ENCODE results near the gene MAP3K10. TPM values are rescaled to one million over a fixed set of nuclear protein-coding genes. Genes with fewer than 3 reads are reported as not detected.

Gene MAP3K10
- total and polyA plus RNA-seq, 9 of the 15 experiments (the other 6 are each of a cell fraction or from before 2014, with no cell fraction given), result 0.01 to 8.0 (median 2.7) TPM; not detected in 1

DNA sequence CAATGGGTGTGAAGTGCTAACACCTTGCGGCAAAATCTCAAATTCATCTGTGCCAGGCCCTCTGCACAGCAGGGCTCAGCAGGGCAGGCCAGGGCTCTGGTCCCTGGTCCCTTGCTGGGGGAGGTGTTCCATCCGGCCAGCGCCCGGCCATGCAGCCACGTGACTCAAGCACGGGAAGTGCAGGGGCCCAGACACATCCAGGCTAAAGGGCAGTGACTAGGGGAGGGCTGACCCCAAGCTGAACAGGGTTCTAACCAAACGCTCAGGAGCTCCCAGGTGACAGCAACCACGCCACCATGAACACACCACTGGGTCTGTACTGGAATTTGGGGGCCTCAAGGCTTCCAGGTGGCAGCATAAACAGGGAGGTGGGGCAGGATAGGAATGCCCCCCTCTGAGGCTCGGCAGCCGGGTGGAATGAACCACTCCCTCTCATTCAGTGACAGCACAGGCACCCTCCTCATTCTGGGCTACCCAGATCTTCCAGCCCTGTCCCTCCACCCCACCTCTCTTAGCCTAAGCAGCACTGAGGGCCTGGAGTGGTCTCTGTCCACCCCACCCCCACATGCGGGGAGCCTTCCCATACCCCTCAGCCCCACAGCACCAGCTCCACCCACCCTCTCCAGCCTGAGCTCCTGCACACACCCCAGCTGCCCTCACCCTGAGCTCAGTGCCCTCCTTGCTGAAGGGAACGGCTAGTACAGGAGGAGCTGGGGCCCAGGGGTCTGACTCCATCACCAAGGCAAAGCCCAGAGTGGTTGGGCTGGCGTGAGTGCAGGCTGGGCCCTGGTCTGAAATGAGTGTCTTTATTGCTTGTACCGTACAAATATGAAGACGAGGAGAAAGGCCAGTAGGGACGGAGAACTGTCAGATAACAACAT is 40.6 kb downstream of the MAP3K10 start:
- Histone ChIP-seq H3K4me3 (no peak overlapping the region; the same call in 1 of the 2 replicates), H3K9ac (ENCODE audit: insufficient read depth in 1 of 2, low read depth in 2 of 2, low read length in 2 of 2) (peak overlapping the region; percentile 13 to 86), H3K4me2 (ENCODE audit: insufficient read depth, low read length) (peak overlapping the region; percentile 57), H3K27me3 (ENCODE audit: control insufficient read depth in 2 of 2, insufficient read depth in 2 of 2, low read length in 2 of 2) (no peaks in the 10 kb centered on the region), H3K9me3 (replicated peaks; ENCODE audit: control insufficient read depth, insufficient read depth, low read depth, low read length) (no peaks in the 10 kb centered on the region), H3K9me1 (ENCODE audit: control insufficient read depth, insufficient read depth, low read length) (no peaks in the 10 kb centered on the region), H3K4me1 (replicated peaks in 1 of 2; ENCODE audit: control insufficient read depth in 2 of 2, insufficient read depth in 2 of 2, low read length in 2 of 2) (peaks cover 25 to 53% of the 10 kb centered on the region in 2 experiments), H3K79me2 (ENCODE audit: control insufficient read depth, insufficient read depth, low read length) (no peaks in the 10 kb centered on the region), H3K27ac (ENCODE audit: extremely low read depth, low read depth, low read length) (peak overlapping the region; percentile 70), H3K36me3 (ENCODE audit: control insufficient read depth, insufficient read depth, low read length) (peaks cover 41% of the 10 kb centered on the region; the same call in 2 of the 3 replicates), H4K20me1 (replicated peaks; ENCODE audit: control insufficient read depth, insufficient read depth, low read length) (no peaks in the 10 kb centered on the region), H2AFZ (ENCODE audit: low read depth, low read length) (peak overlapping the region; percentile 37)
- 16% methylated on average over 13 of the region's 16 CpGs for WGBS (ENCODE audit: insufficient coverage, low coverage, missing lambda C conversion rate)
- ATAC-seq (peak; percentile 90), FAIRE-seq (peak; percentile 91), DNase-seq (ENCODE audit: extremely low read depth in 1 of 4, low spot score in 3 of 4) (peak; percentile 75 to 88 (median 78))
- BruUV-seq (replicated peaks), result no TSS peak
- intact Hi-C loops (cut with micrococcal nuclease) (loop anchor here (5.0 kb wide), 1 partner anchor 41 kb away; no protein-coding TSS in a partner anchor), in situ Hi-C loops (cut with MboI) (no loop called here)
- POLR2A ChIA-PET, result interaction anchor here (0.6 to 2.0 kb wide), 4 partner anchors 12 to 57 kb away, joined by 3 to 7 read pairs (median 6); partner anchors contain the start of gene TTC9B
- CTCF ChIA-PET (ENCODE audit: low intra/inter-chr PET ratio), result no interaction called here
- TF ChIP-seq ZNF79 (CRISPR knock-in tag; IDR thresholded peaks at IDR 0.05; ENCODE audit: low read depth) (no peak), BCLAF1 (IDR thresholded peaks at IDR 0.05; ENCODE audit: borderline replicate concordance in 1 of 2, control insufficient read depth in 1 of 2, low read depth in 2 of 2, low read length in 1 of 2) (no peak), BRCA1 (IDR thresholded peaks at IDR 0.05) (no peak), BRCA1 (CRISPR knock-in tag; IDR thresholded peaks at IDR 0.05) (no peak), FOSL1 (tag; conservative IDR thresholded peaks at IDR 0.05) (peak; percentile 26; the same call in 1 of the 2 replicates), ZNF184 (CRISPR knock-in tag; IDR thresholded peaks at IDR 0.05) (no peak), CXXC5 (CRISPR knock-in tag; IDR thresholded peaks at IDR 0.05) (peak; percentile 68), BRD4 (IDR thresholded peaks at IDR 0.05) (no peak)
- TF ChIP-seq, protein P1, sequence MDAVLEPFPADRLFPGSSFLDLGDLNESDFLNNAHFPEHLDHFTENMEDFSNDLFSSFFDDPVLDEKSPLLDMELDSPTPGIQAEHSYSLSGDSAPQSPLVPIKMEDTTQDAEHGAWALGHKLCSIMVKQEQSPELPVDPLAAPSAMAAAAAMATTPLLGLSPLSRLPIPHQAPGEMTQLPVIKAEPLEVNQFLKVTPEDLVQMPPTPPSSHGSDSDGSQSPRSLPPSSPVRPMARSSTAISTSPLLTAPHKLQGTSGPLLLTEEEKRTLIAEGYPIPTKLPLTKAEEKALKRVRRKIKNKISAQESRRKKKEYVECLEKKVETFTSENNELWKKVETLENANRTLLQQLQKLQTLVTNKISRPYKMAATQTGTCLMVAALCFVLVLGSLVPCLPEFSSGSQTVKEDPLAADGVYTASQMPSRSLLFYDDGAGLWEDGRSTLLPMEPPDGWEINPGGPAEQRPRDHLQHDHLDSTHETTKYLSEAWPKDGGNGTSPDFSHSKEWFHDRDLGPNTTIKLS (IDR thresholded peaks at IDR 0.05; ENCODE audit: borderline replicate concordance, low read depth), result no peak
- TF ChIP-seq, protein P2, sequence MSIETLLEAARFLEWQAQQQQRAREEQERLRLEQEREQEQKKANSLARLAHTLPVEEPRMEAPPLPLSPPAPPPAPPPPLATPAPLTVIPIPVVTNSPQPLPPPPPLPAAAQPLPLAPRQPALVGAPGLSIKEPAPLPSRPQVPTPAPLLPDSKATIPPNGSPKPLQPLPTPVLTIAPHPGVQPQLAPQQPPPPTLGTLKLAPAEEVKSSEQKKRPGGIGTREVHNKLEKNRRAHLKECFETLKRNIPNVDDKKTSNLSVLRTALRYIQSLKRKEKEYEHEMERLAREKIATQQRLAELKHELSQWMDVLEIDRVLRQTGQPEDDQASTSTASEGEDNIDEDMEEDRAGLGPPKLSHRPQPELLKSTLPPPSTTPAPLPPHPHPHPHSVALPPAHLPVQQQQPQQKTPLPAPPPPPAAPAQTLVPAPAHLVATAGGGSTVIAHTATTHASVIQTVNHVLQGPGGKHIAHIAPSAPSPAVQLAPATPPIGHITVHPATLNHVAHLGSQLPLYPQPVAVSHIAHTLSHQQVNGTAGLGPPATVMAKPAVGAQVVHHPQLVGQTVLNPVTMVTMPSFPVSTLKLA (conservative IDR thresholded peaks at IDR 0.05), result peak; percentile 74 to 84
- TF ChIP-seq, protein P3, sequence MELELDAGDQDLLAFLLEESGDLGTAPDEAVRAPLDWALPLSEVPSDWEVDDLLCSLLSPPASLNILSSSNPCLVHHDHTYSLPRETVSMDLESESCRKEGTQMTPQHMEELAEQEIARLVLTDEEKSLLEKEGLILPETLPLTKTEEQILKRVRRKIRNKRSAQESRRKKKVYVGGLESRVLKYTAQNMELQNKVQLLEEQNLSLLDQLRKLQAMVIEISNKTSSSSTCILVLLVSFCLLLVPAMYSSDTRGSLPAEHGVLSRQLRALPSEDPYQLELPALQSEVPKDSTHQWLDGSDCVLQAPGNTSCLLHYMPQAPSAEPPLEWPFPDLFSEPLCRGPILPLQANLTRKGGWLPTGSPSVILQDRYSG (tag; conservative IDR thresholded peaks at IDR 0.05; ENCODE audit: low read depth), result no peak

All from K562 (cell line).